Smooth muscle cell of the brain vasculature (primary cell): ENCODE data around the gene ZCWPW1.
"Not testable (repeated sequence)": the region's sequence is repeated elsewhere in the genome, so short reads cannot be mapped to it uniquely, and the experiment has no call there.

Experiments
- DNase-seq: peaks from one replicate; pipeline ENCODE4 v3.0.0-alpha.2; 2012; ENCODE audit warnings: low read depth, low spot score

ZCWPW1 gene

GRCh38 chr7:100401811-100402210 is 26.7 kb downstream of the ZCWPW1 start:
- no peak for DNase-seq

GRCh38 chr7:100400656-100401055 is 27.8 kb downstream of the ZCWPW1 start:
- no peak for DNase-seq

- DNase-seq, result no peak
These were observed 28.5 kb downstream of the ZCWPW1 start for GRCh38 chr7:100400041-100400440.

GRCh38 chr7:100398239-100398638 is 30.3 kb downstream of the ZCWPW1 start:
- no peak for DNase-seq

- DNase-seq, result no peak
These were observed 31.0 kb downstream of the ZCWPW1 start for GRCh38 chr7:100397315-100398081.

GRCh38 chr7:100396421-100396982 is 32.0 kb downstream of the ZCWPW1 start:
- no peak for DNase-seq

- no peak for DNase-seq
These were observed 34.4 kb downstream of the ZCWPW1 start for GRCh38 chr7:100394077-100394476.

- DNase-seq, result no peak
These were observed 35.1 kb downstream of the ZCWPW1 start for GRCh38 chr7:100393233-100393905.

GRCh38 chr7:100390286-100391009 is 38.1 kb downstream of the ZCWPW1 start:
- DNase-seq, result no peak

GRCh38 chr7:100389437-100390088 is 38.9 kb downstream of the ZCWPW1 start:
- no peak for DNase-seq

- no peak for DNase-seq
These were observed 40.8 kb downstream of the ZCWPW1 start for GRCh38 chr7:100387695-100388094.

- no peak for DNase-seq
These were observed 41.6 kb downstream of the ZCWPW1 start for GRCh38 chr7:100386940-100387339.

GRCh38 chr7:100384628-100385294 is 43.7 kb downstream of the ZCWPW1 start:
- DNase-seq, result no peak

GRCh38 chr7:100382234-100382853 is 46.2 kb downstream of the ZCWPW1 start:
- not testable (repeated sequence) for DNase-seq

- not testable (repeated sequence) for DNase-seq
These were observed 46.8 kb downstream of the ZCWPW1 start for GRCh38 chr7:100381531-100382233.

GRCh38 chr7:100380196-100380595 is 48.3 kb downstream of the ZCWPW1 start:
- DNase-seq, result no peak

GRCh38 chr7:100378114-100378755 is 50.3 kb downstream of the ZCWPW1 start:
- DNase-seq, result no peak

GRCh38 chr7:100376066-100376465 is 52.4 kb downstream of the ZCWPW1 start:
- no peak for DNase-seq

GRCh38 chr7:100374601-100375000 is 53.9 kb downstream of the ZCWPW1 start:
- no peak for DNase-seq
